Fibroblast of upper back skin (primary cell): ENCODE measurements around the gene DDX1.

Experiments used
- DNase-seq: peaks from one replicate; pipeline ENCODE4 v3.0.0-alpha.2; 2013

DDX1 gene

GRCh38 chr2:15649561-15650255 is 58.0 kb downstream of the DDX1 start:
- no peak for DNase-seq

GRCh38 chr2:15650616-15651366 is 59.1 kb downstream of the DDX1 start:
- DNase-seq: no peak

- DNase-seq: no peak
Measured at GRCh38 chr2:15651367-15651727, 59.7 kb downstream of the DDX1 start.

- DNase-seq: no peak
Measured at GRCh38 chr2:15652252-15652651, 60.6 kb downstream of the DDX1 start.

GRCh38 chr2:15652801-15653200 is 61.1 kb downstream of the DDX1 start:
- no peak for DNase-seq

- DNase-seq: no peak
Measured at GRCh38 chr2:15653806-15654726, 62.4 kb downstream of the DDX1 start.

- no peak for DNase-seq
Measured at GRCh38 chr2:15654727-15655073, 63.0 kb downstream of the DDX1 start.

GRCh38 chr2:15655123-15655887 is 63.6 kb downstream of the DDX1 start:
- DNase-seq: no peak

- DNase-seq: no peak
Measured at GRCh38 chr2:15656090-15656489, 64.4 kb downstream of the DDX1 start.

GRCh38 chr2:15657759-15658158 is 66.1 kb downstream of the DDX1 start:
- DNase-seq: no peak

GRCh38 chr2:15658911-15659310 is 67.2 kb downstream of the DDX1 start:
- DNase-seq: no peak

GRCh38 chr2:15660491-15661294 is 69.0 kb downstream of the DDX1 start:
- no peak for DNase-seq

GRCh38 chr2:15661295-15661569 is 69.6 kb downstream of the DDX1 start:
- no peak for DNase-seq

- DNase-seq: no peak
Measured at GRCh38 chr2:15662026-15662425, 70.4 kb downstream of the DDX1 start.

- no peak for DNase-seq
Measured at GRCh38 chr2:15662579-15662978, 70.9 kb downstream of the DDX1 start.

- no peak for DNase-seq
Measured at GRCh38 chr2:15663802-15664201, 72.1 kb downstream of the DDX1 start.

- DNase-seq: no peak
Measured at GRCh38 chr2:15664273-15665066, 72.8 kb downstream of the DDX1 start.

- DNase-seq: no peak
Measured at GRCh38 chr2:15665067-15665942, 73.6 kb downstream of the DDX1 start.

- DNase-seq: no peak
Measured at GRCh38 chr2:15665943-15666460, 74.3 kb downstream of the DDX1 start.
